CD4-positive, alpha-beta T cell (primary cell): ENCODE data around the gene AFF3. TPM values are rescaled to one million over a fixed set of nuclear protein-coding genes. Genes with fewer than 3 reads are reported as not detected.

Experiments used
- ATAC-seq: fragments of 200-7000 bp; cut with Tn5 transposase; one replicate; pipeline ENCODE4 v1.10.0; 2022; ENCODE audit warnings: mild to moderate bottlenecking; ENCODE audit not compliant: poor library complexity
- CTCF ChIA-PET: fragments of 350-600 bp; sonication (Branson Sonifier 250); formaldehyde crosslinking; loops from one replicate; lab custom pipeline; 2021; ENCODE audit warnings: antibody characterized with exemption, inconsistent platforms; lab: Charles Lee
- POLR2A ChIA-PET: fragments of 350-600 bp; sonication (Branson Sonifier 250); formaldehyde crosslinking; loops from one replicate; lab custom pipeline; 2021; ENCODE audit warnings: antibody characterized with exemption, inconsistent platforms; lab: Charles Lee
- DNase-seq, 14 experiments: peaks; one replicate each; pipeline ENCODE4 v3.0.0-alpha.2; 2013 to 2020; ENCODE audit warnings: mixed read lengths in 2 of 14
- H3K27ac ChIP-seq, 2 donors: one replicate each; pipeline versions ENCODE4 v1.5.1 to v1.7.0; 2013; ENCODE audit warnings: low read length in 2 of 2, low read depth in 1 of 2, mild to moderate bottlenecking in 1 of 2
- H3K27me3 ChIP-seq, 2 experiments: 1 replicate in 1 of 2; 2 replicates in 1 of 2; pipeline versions ENCODE4 v1.6.1 to v1.7.0; 2013; ENCODE audit warnings: low read length in 2 of 2, control low read depth in 1 of 2, mild to moderate bottlenecking in 1 of 2, moderate library complexity in 1 of 2; ENCODE audit not compliant: insufficient read depth in 2 of 2, control insufficient read depth in 1 of 2
- H3K36me3 ChIP-seq: one replicate; pipeline ENCODE4 v1.6.1; 2013; ENCODE audit warnings: low read length, control low read depth; ENCODE audit not compliant: insufficient read depth
- H3K4me1 ChIP-seq: one replicate; pipeline ENCODE4 v1.6.1; 2013; ENCODE audit warnings: low read length, control low read depth; ENCODE audit not compliant: insufficient read depth
- H3K4me3 ChIP-seq: one replicate; pipeline ENCODE4 v1.5.1; 2013; ENCODE audit warnings: mild to moderate bottlenecking, low read length, moderate library complexity
- H3K9me3 ChIP-seq, 2 experiments: 1 replicate in 1 of 2; 2 replicates in 1 of 2; pipeline versions ENCODE4 v1.6.1 to v1.7.0; 2013; ENCODE audit warnings: low read length in 2 of 2, mild to moderate bottlenecking in 2 of 2, control low read depth in 1 of 2, moderate library complexity in 1 of 2; ENCODE audit not compliant: control insufficient read depth in 1 of 2, insufficient read depth in 1 of 2
- H3K27ac Mint-ChIP-seq: one replicate; pipeline ENCODE4 v1.8.0; 2020; ENCODE audit warnings: mixed read lengths
- H3K27me3 Mint-ChIP-seq: one replicate; pipeline ENCODE4 v1.8.0; 2021; ENCODE audit warnings: mixed read lengths
- H3K36me3 Mint-ChIP-seq: one replicate; pipeline ENCODE4 v1.8.0; 2021; ENCODE audit warnings: low read depth, mixed read lengths
- H3K4me1 Mint-ChIP-seq: one replicate; pipeline ENCODE4 v1.8.0; 2021; ENCODE audit warnings: low read depth, mixed read lengths
- H3K4me3 Mint-ChIP-seq: one replicate; pipeline ENCODE4 v1.8.0; 2020; ENCODE audit warnings: mild to moderate bottlenecking, mixed read lengths
- H3K9me3 Mint-ChIP-seq: one replicate; pipeline ENCODE4 v1.8.0; 2020; ENCODE audit warnings: mixed read lengths
- CTCF ChIP-seq: fragments of 200-600 bp; IDR thresholded peaks from one replicate; pipeline ENCODE4 v1.8.0; 2022; ENCODE audit warnings: antibody characterized with exemption, mild to moderate bottlenecking
- intact Hi-C, 2 experiments: fragments of 100-400 bp; cut with DNase I in 1 of 2; cut with micrococcal nuclease in 1 of 2; formaldehyde crosslinking; loops; one replicate each; pipeline versions ENCODE4 v1.15.1 to v1.9.0; 2023 to 2025; cut with DNase I, micrococcal nuclease
- total RNA-seq, 174 experiments: library from RNA in 2 of 174; stranded (reverse) in 2 of 174; gene quantifications; one replicate each; pipeline ENCODE4 v1.2.3 and lab custom pipeline; 2021 to 2026

Gene AFF3
- total RNA-seq, 2 experiments from 2014 or later = 15.4 to 15.7 TPM

DNA sequence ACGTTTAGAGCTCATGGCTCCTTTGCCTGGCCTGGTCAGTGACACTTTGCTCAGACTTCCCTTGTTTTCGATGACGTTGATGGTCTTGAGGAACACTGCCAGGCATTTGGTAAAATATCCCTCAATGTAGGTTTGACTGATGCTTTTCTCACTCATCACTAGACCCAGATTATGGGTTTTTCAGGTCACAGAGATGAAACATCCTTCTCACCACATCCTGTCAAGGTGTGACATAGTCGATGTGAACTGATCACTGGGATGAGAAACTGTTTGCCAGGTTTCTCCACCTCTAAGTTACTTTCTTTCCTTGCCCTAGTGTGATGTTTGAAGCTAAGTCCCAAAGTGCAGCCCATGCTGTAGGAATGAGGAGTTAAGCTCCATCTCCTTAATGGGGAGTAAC is 81.5 kb downstream of the AFF3 start:
- H3K9me3 ChIP-seq = peaks cover 0 to 3% of the 10 kb centered on the region in 2 experiments
- H3K4me1 ChIP-seq = peaks cover 23% of the 10 kb centered on the region
- no peaks in the 10 kb centered on the region for H3K27me3 Mint-ChIP-seq
- peaks cover 7% of the 10 kb centered on the region for H3K9me3 Mint-ChIP-seq
- ChIA-PET POLR2A (interaction anchor here (1.0 kb wide), 1 partner anchor 81 kb away, joined by 3 read pairs; the partner anchor contains the start of gene AFF3), CTCF (no interaction called here)
- peak overlapping the region; percentile 62 for H3K27ac Mint-ChIP-seq
- intact Hi-C loops = no loop called here
- no peak for TF ChIP-seq CTCF
- peaks cover 47% of the 10 kb centered on the region for H3K4me1 Mint-ChIP-seq
- no peaks in the 10 kb centered on the region for H3K36me3 ChIP-seq
- DNase-seq = peak in 3 of 14 experiments; percentile 58 to 67 (median 58)
- no peak overlapping the region for H3K27ac ChIP-seq
- H3K4me3 Mint-ChIP-seq = peak overlapping the region; percentile 57
- H3K4me3 ChIP-seq = no peak overlapping the region
- peak; percentile 85 for ATAC-seq
- no peaks in the 10 kb centered on the region for H3K27me3 ChIP-seq
- peaks cover 34% of the 10 kb centered on the region for H3K36me3 Mint-ChIP-seq

- POLR2A ChIA-PET = no interaction called here
- Mint-ChIP-seq H3K27me3 (no peaks in the 10 kb centered on the region), H3K36me3 (peaks cover 31% of the 10 kb centered on the region), H3K4me1 (peaks cover 42% of the 10 kb centered on the region), H3K27ac (no peak overlapping the region), H3K9me3 (peaks cover 7% of the 10 kb centered on the region), H3K4me3 (no peak overlapping the region)
- Histone ChIP-seq H3K27ac (no peak overlapping the region), H3K4me1 (peaks cover 23% of the 10 kb centered on the region), H3K36me3 (no peaks in the 10 kb centered on the region), H3K4me3 (no peak overlapping the region), H3K9me3 (peaks cover 0 to 3% of the 10 kb centered on the region in 2 experiments), H3K27me3 (no peaks in the 10 kb centered on the region)
- CTCF ChIA-PET = no interaction called here
- no peak for TF ChIP-seq CTCF
- intact Hi-C loops = no loop called here
- DNase-seq (no peak), ATAC-seq (no peak)
Observed at GRCh38 chr2:100059638-100060037, 82.8 kb downstream of the AFF3 start.

- ChIA-PET CTCF (no interaction called here), POLR2A (no interaction called here)
- Histone ChIP-seq H3K4me1 (peaks cover 23% of the 10 kb centered on the region), H3K27me3 (no peaks in the 10 kb centered on the region), H3K36me3 (no peaks in the 10 kb centered on the region), H3K27ac (no peak overlapping the region), H3K9me3 (peaks cover 0 to 3% of the 10 kb centered on the region in 2 experiments), H3K4me3 (no peak overlapping the region)
- Mint-ChIP-seq H3K9me3 (peaks cover 3% of the 10 kb centered on the region), H3K36me3 (peaks cover 19% of the 10 kb centered on the region), H3K27me3 (no peaks in the 10 kb centered on the region), H3K4me3 (no peak overlapping the region), H3K4me1 (peaks cover 35% of the 10 kb centered on the region), H3K27ac (no peak overlapping the region)
- TF ChIP-seq CTCF = no peak
- intact Hi-C loops = no loop called here
- ATAC-seq (no peak), DNase-seq (no peak)
Observed at GRCh38 chr2:100057901-100058261, 84.5 kb downstream of the AFF3 start.
